Caco-2 (cell line): ENCODE results near the gene HDGFL2. TPM values are rescaled to one million over a fixed set of nuclear protein-coding genes. Genes with fewer than 3 reads are reported as not detected.
A peak's percentile ranks its signal among the peaks of the same experiment; 100 is the strongest.

Experiments
- BruUV-seq: library from RNA; stranded (reverse); fragments of 400-500 nt; replicated peaks from 2 replicates; lab custom pipeline; 2021; lab: Mats Ljungman, UMichigan
- CTCF ChIA-PET: fragments of 300-600 bp; sonication (Branson Sonifier 250); formaldehyde crosslinking; loops from one replicate; lab custom pipeline; 2022; ENCODE audit warnings: antibody characterized with exemption; lab: Charles Lee
- POLR2A ChIA-PET: fragments of 300-600 bp; sonication (Branson Sonifier 250); formaldehyde crosslinking; loops from one replicate; lab custom pipeline; 2022; ENCODE audit warnings: antibody characterized with exemption; lab: Charles Lee
- DNase-seq, 2 experiments: peaks; one replicate each; pipeline versions ENCODE4 v3.0.0 to v3.0.0-alpha.2; 2020 to 2022
- H3K27me3 ChIP-seq: replicated peaks from 2 replicates; pipeline ENCODE4 v1.6.0; 2011; ENCODE audit warnings: low read length; ENCODE audit not compliant: control insufficient read depth, insufficient read depth
- H3K36me3 ChIP-seq: 2 replicates; pipeline ENCODE4 v1.5.1; 2011; ENCODE audit warnings: low read length; ENCODE audit not compliant: control insufficient read depth, insufficient read depth
- H3K4me1 ChIP-seq: fragments of 250-450 bp; sonication (Bioruptor Pico); 2 replicates; pipeline ENCODE4 v1.5.1; 2020; ENCODE audit warnings: mild to moderate bottlenecking
- H3K4me3 ChIP-seq: 2 replicates; pipeline ENCODE4 v1.5.1; 2011; ENCODE audit warnings: low read depth, mild to moderate bottlenecking, control low read depth, low read length
- H3K9me3 ChIP-seq: fragments of 250-450 bp; sonication (Bioruptor Pico); 2 replicates; pipeline ENCODE4 v1.5.1; 2020; ENCODE audit warnings: mild to moderate bottlenecking, moderate library complexity
- H3K27ac Mint-ChIP-seq: one replicate; pipeline ENCODE4 v1.8.0; 2022; ENCODE audit warnings: mixed read lengths; ENCODE audit not compliant: unreplicated experiment
- H3K27me3 Mint-ChIP-seq: one replicate; pipeline ENCODE4 v1.8.0; 2022; ENCODE audit warnings: mixed read lengths; ENCODE audit not compliant: insufficient read depth, unreplicated experiment
- H3K36me3 Mint-ChIP-seq: one replicate; pipeline ENCODE4 v1.8.0; 2022; ENCODE audit warnings: mild to moderate bottlenecking, mixed read lengths; ENCODE audit not compliant: insufficient read depth, unreplicated experiment
- H3K4me1 Mint-ChIP-seq: one replicate; pipeline ENCODE4 v1.8.0; 2022; ENCODE audit warnings: low read depth, mixed read lengths; ENCODE audit not compliant: unreplicated experiment
- H3K4me3 Mint-ChIP-seq: one replicate; pipeline ENCODE4 v1.8.0; 2022; ENCODE audit warnings: mild to moderate bottlenecking, moderate library complexity, mixed read lengths; ENCODE audit not compliant: unreplicated experiment
- H3K9me3 Mint-ChIP-seq: one replicate; pipeline ENCODE4 v1.8.0; 2022; ENCODE audit warnings: mixed read lengths; ENCODE audit not compliant: unreplicated experiment
- CTCF ChIP-seq, 2 experiments: fragments of 200-600 bp in 1 of 2; IDR thresholded peaks; 1 replicate in 1 of 2; 2 replicates in 1 of 2; pipeline versions ENCODE4 v1.5.1 to v1.8.0; 2011 to 2022; ENCODE audit warnings: antibody characterized with exemption in 1 of 2, control low read depth in 1 of 2, inconsistent platforms in 1 of 2, low read depth in 1 of 2, low read length in 1 of 2, mild to moderate bottlenecking in 1 of 2, moderate library complexity in 1 of 2; ENCODE audit not compliant: insufficient read depth in 1 of 2, severe bottlenecking in 1 of 2, unreplicated experiment in 1 of 2
- intact Hi-C: fragments of 100-400 bp; cut with micrococcal nuclease; formaldehyde crosslinking; loops from one replicate; pipeline ENCODE4 v1.10.0; 2022; ENCODE audit not compliant: unreplicated experiment
- total RNA-seq: library from RNA; stranded (reverse); gene quantifications from 2 replicates; pipeline ENCODE4 v1.2.3, GENCODE V29; 2022

HDGFL2 gene
- total RNA-seq, 1 experiment from 2014 or later: 70.8 TPM

GRCh38 chr19:4506449-4507149 lies 34.5 kb downstream of the HDGFL2 start:
- no peaks in the 10 kb centered on the region for H3K36me3 ChIP-seq
- no peak overlapping the region for H3K27ac Mint-ChIP-seq
- no TSS peak for BruUV-seq
- no peak overlapping the region for H3K4me3 Mint-ChIP-seq
- peak in 1 of 2 experiments; percentile 24 for TF ChIP-seq CTCF (IDR thresholded peaks at IDR 0.05; ENCODE audit: insufficient read depth in 1 of 2, low read depth in 1 of 2, low read length in 1 of 2, severe bottlenecking in 1 of 2, unreplicated experiment in 1 of 2)
- no peaks in the 10 kb centered on the region for H3K9me3 Mint-ChIP-seq
- intact Hi-C loops: no loop called here
- H3K36me3 Mint-ChIP-seq: peaks cover 40% of the 10 kb centered on the region
- H3K4me3 ChIP-seq: no peak overlapping the region
- H3K9me3 ChIP-seq: no peaks in the 10 kb centered on the region
- ChIA-PET POLR2A (no interaction called here), CTCF (interaction anchor here (1.0 kb wide), 1 partner anchor 35 kb away, joined by 4 read pairs; no protein-coding TSS in a partner anchor)
- no peak for DNase-seq
- H3K27me3 Mint-ChIP-seq: no peaks in the 10 kb centered on the region
- no peaks in the 10 kb centered on the region for H3K4me1 Mint-ChIP-seq
- no peaks in the 10 kb centered on the region for H3K27me3 ChIP-seq
- H3K4me1 ChIP-seq: no peaks in the 10 kb centered on the region

DNA sequence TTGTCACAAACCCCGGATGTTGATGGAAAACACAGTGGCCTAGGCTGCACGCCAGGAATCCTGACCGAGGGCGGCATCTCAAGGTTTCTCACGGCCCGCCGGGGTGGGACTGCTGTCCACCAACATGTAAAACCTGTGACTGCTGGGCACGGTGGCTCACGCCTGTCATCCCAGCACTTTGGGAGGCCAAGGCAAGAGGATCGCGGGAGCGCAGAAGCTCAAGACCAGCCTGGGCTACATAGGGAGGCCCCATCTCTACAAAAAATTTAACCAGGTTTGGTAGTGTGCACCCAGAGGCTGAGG lies 35.0 kb downstream of the HDGFL2 start:
- H3K4me3 ChIP-seq: no peak overlapping the region
- Mint-ChIP-seq H3K4me1 (no peaks in the 10 kb centered on the region), H3K27me3 (no peaks in the 10 kb centered on the region), H3K4me3 (no peak overlapping the region), H3K36me3 (peaks cover 41% of the 10 kb centered on the region), H3K9me3 (no peaks in the 10 kb centered on the region), H3K27ac (no peak overlapping the region)
- H3K9me3 ChIP-seq: no peaks in the 10 kb centered on the region
- ChIA-PET CTCF (interaction anchor here (1.0 kb wide), 1 partner anchor 36 kb away, joined by 4 read pairs; no protein-coding TSS in a partner anchor), POLR2A (no interaction called here)
- H3K36me3 ChIP-seq: no peaks in the 10 kb centered on the region
- intact Hi-C loops: no loop called here
- no peaks in the 10 kb centered on the region for H3K4me1 ChIP-seq
- no peaks in the 10 kb centered on the region for H3K27me3 ChIP-seq
- DNase-seq: no peak
- BruUV-seq: no TSS peak
- no peak for TF ChIP-seq CTCF (IDR thresholded peaks at IDR 0.05; ENCODE audit: insufficient read depth in 1 of 2, low read depth in 1 of 2, low read length in 1 of 2, severe bottlenecking in 1 of 2, unreplicated experiment in 1 of 2)

GRCh38 chr19:4507804-4508203 lies 35.7 kb downstream of the HDGFL2 start:
- ChIA-PET CTCF (interaction anchor here (1.2 kb wide), 1 partner anchor 126 kb away, joined by 3 read pairs; no protein-coding TSS in a partner anchor), POLR2A (no interaction called here)
- H3K27me3 ChIP-seq: no peaks in the 10 kb centered on the region
- no peaks in the 10 kb centered on the region for H3K9me3 ChIP-seq
- Mint-ChIP-seq H3K4me3 (no peak overlapping the region), H3K4me1 (no peaks in the 10 kb centered on the region), H3K36me3 (peaks cover 41% of the 10 kb centered on the region), H3K9me3 (no peaks in the 10 kb centered on the region), H3K27ac (no peak overlapping the region), H3K27me3 (no peaks in the 10 kb centered on the region)
- no peak for DNase-seq
- H3K36me3 ChIP-seq: no peaks in the 10 kb centered on the region
- no peaks in the 10 kb centered on the region for H3K4me1 ChIP-seq
- BruUV-seq: no TSS peak
- intact Hi-C loops: no loop called here
- TF ChIP-seq CTCF (IDR thresholded peaks at IDR 0.05; ENCODE audit: insufficient read depth in 1 of 2, low read depth in 1 of 2, low read length in 1 of 2, severe bottlenecking in 1 of 2, unreplicated experiment in 1 of 2): no peak
- H3K4me3 ChIP-seq: no peak overlapping the region
